ENCODE measurements around the gene TRPM6.

DNA sequence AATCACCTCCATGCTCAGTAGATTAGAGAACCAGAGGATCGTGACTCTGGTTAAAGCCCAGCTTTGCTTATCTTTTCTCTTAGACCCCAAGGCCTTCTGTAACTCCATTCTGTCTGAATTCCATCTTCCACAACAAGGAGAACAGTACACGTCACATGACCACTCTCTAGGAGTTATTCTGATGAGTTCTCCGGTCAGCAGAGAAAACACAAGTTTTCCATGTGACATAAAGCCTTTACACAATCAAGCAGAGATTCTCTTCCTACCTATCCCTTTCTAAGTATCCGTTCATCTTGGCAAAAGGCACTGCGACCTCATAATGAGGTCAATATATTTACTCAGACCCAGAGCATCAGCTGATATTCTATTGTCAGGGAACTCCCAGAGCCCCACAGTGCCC, 112.3 kb downstream of the TRPM6 start:
- TF ChIP-seq, protein P1, sequence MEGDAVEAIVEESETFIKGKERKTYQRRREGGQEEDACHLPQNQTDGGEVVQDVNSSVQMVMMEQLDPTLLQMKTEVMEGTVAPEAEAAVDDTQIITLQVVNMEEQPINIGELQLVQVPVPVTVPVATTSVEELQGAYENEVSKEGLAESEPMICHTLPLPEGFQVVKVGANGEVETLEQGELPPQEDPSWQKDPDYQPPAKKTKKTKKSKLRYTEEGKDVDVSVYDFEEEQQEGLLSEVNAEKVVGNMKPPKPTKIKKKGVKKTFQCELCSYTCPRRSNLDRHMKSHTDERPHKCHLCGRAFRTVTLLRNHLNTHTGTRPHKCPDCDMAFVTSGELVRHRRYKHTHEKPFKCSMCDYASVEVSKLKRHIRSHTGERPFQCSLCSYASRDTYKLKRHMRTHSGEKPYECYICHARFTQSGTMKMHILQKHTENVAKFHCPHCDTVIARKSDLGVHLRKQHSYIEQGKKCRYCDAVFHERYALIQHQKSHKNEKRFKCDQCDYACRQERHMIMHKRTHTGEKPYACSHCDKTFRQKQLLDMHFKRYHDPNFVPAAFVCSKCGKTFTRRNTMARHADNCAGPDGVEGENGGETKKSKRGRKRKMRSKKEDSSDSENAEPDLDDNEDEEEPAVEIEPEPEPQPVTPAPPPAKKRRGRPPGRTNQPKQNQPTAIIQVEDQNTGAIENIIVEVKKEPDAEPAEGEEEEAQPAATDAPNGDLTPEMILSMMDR (IDR thresholded peaks at IDR 0.05): no peak
- no peak for TF ChIP-seq POLR2A (IDR thresholded peaks at IDR 0.05)
